UCSD-AML1 (cell line): ENCODE results near the gene CHST15.
"Not testable (repeated sequence)": the region's sequence is repeated elsewhere in the genome, so short reads cannot be mapped to it uniquely, and the experiment has no call there.

Source experiments
- DNase-seq: peaks from one replicate; lab custom pipeline; 2025; ENCODE audit not compliant: unreplicated experiment; lab: John Stamatoyannopoulos, UW

Gene CHST15

DNA sequence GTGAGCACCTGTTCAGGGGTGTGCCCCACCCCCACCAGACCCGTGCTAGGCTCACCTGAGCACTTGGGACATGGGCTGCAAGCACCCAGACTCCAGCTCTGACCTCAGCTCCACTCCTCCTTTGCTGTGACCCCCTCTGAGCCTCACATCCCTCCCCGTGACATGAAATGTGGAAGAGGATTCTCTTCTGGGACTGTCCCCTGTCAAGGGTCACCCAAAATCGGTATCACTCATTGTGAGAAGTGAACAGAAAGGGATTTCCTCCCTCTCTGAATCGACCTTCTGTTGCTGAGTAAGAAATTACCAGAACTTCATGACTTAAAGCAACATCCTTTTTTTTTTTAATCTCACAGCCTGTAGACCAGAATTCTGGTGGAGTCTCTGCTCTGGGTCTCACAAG, 6.2 kb upstream of the CHST15 start:
- DNase-seq: no peak

DNA sequence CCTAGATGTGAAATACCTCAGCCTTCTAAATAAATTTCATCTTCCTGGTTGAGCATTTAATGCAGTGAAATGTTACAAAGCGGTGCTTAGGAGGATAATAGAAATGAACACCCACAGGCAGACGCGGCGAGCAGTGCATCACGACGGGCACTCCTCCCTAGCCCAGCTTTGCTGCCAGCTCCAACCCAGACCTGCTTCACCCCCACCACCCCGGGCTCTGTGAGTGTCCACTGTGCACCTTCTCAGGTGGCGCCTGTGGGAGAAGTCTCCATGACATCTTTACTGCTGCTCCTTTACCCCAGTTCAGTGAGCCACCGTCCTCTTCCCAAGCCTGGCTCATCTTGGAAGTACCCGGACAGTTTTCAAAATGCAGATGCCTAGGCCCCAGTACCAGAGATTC, 5.2 kb upstream of the CHST15 start:
- no peak for DNase-seq

DNA sequence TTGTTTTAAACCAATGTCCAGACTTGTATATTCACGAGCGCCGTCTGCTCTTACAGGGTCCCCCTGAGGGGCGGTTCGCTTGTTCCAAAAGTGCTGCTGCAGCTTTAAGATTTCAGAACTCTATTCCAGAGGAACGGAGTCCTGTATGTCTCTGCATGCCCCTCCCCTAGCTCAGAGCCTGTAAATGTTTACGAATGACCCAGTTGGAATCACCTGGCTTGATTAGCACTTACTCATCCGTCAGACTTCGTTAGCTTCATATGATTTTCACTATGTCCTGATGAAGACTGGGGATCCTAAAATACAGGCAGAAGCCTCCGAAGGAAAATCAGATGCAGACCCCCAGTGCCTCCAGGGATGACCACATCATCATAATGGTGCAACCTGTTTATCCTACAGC, 4.5 kb upstream of the CHST15 start:
- DNase-seq: no peak

DNA sequence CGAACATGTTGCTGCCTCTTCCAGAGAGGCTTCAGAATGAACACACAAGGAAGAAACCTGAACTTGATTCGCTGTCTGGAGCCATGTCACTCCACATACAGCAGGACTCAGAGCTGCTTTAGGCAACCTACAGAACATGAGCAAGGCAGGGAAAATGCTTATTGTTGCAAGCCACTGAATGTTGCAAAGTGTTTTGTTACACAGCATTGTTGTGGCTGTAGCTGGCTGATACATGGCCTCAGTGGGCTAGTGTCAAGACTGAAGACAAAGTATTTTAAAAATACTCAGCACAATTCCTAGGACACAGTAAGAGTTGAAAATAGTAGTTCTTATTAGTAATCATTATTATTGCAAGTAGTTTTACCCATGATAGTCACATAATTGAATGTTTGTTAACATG, 3.1 kb upstream of the CHST15 start:
- DNase-seq: no peak

DNA sequence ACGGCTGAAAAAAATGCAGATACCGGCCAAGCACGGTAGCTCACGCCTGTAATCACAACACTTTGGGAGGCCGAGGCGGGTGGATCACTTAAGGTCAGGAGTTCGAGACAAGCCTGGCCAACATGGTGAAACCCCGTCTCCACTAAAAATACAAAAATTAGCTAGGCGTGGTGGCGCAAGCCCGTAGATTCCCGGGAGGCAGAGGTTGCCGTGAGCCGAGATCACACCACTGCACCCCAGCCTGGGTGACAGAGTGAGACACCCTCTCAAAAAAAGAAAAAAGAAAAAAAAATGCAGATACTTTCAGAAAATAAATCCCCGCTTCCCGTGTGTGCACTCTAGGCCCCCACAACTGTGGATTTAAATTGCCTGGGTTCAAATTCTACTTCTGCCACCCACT, 2.4 kb upstream of the CHST15 start:
- DNase-seq: not testable (repeated sequence)

DNA sequence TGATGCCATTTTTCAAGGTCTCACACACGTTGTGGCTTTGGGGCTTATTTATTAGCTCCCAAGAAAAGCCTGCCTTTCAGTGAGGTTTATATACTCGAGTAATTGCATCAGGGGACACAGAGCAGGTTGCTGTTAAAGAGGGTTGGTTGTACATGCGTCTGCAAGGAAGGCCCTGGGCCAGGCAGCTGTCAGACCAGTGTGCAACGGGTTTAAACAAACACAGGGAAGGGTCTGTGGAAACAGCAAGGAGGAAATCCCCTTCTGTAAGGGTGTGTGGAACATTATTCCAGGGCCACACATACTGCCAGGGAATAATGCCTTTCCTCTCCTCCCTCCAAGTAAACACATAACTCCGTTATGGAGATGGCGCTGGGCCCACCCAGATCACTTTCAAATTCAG, 1.7 kb upstream of the CHST15 start:
- DNase-seq: no peak

DNA sequence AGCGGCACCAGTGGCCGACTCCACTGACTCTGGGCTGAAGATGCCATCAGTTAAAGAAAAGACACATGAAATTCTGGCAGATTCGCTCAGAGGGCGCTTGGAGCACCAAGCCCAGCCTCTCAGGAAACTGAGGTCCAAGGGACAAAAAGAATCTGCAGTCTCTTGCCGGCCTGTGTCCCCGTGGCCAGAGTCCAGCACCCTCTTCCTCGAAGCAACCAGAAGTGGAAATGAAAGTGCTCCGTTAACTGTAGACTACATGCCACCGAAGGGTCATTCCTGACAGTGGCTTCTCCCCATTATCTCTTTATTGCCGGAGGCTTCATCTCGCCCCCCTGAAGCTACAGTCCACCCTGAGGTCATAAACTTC, 1.0 kb upstream of the CHST15 start:
- no peak for DNase-seq

DNA sequence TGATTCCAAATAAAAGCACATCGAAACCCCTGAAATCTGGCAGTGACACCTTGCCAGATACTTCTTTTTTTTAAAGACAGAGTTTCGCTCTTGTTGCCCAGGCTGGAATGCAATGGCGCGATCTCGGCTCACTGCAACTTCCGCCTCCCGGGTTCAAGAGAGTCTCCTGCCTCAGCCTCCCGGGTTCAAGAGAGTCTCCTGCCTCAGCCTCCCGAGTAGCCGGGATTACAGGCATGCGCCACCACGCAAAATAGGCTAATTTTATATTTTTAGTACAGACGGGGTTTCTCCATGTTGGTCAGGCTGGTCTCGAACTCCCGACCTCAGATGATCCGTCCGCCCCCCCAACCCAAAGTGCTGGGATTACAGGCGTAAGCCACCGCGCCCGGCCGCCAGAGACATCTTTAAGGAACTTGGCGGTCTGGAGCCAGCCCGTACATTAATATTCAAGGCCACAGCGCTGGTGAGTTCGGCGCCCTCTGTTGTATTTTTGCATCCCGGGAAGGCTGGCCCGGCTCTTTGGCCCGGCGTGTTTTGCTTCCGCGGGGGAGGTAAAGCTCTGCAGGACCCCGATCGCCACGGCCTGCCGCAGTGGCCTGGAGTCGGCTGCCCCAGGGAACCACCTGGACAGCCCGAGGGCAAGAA, 498 bp upstream of the CHST15 start:
- DNase-seq: not testable (repeated sequence)

DNA sequence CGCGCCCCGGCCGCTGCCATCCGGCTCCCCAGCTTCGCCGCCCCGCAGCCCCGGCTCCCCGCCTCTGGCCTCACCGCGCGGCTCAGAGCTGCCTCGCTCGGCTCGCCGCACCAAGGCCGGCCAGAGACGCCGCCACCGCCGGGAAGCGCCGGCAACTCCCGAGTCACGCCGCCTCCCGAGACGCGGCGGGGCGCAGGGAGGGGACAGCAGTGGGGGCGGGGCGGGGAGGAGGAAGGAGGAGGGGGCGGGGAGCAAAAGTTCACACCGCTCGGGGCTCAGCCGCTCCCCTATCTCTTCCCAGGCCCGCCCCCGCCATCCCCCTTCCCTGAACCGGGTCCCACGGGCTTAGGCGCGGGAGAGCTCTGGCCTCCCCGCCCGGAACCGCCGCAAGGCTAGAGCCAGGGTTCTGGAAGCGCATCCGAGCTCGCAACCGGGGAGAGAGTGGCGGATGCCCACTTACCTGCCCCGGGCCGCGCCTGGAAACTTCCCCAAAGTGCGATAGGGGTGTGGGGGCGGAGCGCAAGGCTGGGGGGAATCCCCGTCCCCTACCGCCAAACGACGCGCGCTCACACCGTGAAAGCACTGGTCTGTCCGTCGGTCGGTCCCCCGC, 1.0 kb downstream of the CHST15 start:
- no peak for DNase-seq

DNA sequence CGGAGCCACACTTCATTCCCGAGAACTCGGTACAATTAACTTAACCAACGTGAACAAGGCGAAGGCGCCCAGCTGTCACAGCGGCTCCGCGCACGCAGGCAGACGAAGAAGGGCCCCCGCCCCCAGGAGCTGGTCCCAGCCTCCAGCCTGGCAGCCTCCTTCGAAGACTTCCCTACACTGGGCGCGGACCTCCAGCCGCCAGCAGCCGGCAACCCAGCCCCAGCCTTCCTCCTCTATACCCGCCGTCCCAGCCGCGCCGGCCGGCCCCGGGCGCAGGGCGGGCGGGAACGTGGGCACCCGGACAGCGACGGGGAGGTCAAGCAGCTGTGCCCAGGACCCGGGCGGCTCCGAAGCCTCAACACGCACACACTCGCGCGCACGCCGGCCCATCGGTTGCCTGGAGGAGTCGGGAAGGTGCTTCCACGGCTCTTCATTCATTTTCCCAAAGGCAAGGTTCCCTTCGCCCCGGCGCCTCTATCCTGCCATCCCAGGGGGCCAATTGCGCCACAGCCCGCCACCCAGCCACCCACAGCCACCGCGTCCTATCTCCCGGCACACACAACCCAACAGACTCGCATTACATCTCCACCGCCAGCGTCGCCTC, 1.6 kb downstream of the CHST15 start:
- no peak for DNase-seq

DNA sequence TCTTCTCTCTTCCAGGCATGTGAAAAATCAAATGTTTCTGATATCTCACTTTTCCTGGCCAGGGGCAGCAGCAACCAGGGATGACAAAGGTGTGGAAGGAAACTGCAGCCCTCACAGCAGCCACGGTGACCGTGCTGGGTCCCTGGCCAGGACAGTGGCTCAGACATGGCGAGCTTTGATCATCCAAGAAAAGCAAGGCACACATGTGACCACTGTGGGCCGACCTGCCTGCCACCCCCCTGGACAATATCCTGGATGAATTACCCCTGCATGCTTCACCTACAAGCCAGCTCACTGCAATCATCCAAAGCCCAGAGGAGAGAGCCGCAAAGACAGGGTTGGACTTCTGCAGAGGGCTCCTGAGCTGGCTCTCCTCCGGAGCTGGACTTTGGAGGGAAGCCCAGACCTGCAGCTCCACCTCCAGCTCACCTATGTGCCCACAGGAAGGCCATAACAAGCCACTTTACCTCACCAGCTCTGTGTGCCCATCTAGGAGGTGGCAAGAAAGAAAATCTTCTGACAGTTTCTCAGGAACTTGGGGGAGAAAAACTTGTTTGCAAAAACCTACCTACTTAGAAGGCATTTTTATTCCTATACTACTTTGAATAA, 2.7 kb downstream of the CHST15 start:
- DNase-seq: no peak

DNA sequence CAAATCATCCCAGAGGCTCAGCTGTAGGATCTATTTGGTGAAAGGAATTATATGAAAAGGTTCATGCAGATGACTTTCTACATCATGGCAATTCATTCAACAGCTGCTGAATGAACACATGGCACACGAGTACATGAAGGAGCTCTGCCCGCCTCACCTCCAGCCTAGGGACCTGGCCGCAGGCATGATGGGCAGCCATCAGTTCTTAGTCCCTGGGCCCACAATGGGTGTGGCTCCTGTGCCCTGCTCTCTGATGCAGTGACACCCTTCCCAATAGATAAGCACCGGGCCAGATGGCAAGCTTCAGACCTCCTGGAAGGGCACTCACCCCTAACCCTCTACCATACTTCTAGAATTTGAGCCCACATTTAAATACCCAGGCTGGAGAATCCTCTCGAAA, 3.5 kb downstream of the CHST15 start:
- no peak for DNase-seq

DNA sequence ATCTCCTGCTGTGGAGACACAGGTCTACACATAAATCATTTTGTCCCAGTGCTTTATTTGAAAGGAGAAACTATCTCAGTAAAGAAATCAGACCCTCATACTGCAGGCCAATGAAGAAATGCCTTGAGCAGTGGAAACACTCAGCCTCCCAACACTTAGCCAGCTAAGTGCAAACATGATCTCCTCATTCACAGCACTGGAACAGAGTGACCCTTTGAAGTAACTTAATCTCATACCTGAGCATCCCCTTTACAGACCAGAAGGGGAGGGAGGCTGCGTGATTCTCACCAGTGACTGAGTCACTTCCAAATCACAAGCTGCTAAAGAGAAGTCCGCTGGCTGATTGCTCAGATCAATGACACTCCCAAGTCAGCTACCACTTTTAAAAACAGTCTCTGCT, 4.5 kb downstream of the CHST15 start:
- DNase-seq: no peak

DNA sequence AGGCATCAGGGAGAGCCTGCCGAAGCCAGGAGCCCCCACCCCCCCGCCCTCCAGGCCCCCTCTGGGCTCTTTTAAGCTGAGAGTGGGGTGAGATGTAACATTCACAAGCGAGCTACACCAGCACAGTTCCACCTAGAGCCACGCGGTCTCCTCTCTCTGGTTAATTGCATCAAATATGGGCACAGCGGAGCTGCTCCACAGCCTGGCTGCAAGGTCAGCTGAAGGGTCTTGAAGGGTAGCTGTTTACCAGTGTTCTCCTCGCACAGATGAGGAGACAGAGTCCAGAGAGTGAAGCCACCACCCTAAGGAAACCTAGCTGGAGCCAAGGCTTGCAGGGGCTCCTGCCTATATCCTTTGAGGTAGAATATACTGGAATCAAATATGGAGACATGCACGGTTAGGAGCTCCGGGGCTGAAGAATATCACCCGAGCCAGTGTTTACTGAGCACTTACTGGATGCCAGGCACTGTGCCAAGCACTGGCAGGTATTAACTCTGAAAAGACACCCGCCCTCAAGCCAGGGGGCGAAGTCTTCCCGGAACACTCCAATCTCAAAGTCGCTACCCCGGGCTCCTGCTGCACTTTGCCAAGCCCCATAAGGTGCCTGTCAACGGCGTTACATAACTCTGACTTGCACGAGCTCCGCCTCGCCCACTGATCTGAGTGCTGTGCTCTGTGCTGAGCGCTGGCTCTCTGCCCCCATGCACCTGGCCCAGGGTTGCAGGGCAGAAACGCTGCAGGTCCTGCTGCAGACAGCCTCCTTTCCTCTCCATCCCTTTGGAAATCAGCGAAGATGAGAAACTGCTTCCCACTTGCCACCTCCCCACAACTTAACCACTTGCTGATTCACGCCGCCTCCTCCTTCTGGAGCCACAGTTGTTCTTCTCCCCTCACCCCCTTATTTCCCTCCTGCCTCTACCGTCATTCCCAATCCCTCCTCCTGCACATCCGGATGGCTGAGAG, 5.4 kb downstream of the CHST15 start:
- no peak for DNase-seq

DNA sequence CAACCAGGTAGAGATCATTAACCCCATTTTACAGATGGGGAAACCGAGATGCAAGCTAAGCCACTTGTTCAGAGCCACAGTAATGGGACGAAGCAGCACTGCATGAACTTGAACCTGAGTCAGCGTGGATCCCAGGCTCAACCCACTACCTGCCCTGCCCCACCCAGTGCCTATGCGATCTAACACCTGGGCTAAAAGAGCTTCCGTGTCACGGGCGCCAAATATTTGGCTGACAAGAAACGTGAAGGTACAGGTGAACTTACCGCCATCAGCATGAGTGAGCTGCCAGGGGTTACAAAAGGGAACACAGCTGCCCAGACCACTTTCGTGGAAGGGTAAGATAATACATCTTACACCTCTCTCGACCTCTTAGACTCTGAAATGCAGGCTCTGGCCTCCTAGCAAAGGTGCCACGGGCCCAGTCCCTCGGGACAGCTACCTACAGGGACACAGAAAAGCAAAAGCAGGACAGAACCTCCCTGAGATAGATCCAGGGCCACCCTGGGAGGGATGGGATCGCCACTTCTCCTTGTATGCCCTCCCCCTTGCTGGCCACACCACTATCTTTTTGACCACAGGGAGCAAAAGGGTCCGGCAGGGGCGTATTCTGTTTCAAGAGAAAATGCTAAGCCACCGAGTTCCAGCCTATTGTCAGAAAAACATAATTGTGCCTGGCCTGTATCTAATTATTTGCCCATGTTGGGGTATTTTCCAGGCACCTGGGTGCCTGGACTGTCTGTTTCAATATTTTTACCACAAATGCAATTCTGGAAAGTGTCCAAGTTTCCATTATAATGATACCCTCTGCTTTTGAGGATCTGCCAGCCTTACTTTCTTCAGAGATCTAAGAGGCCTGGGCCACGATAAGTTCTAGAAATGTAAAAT, 6.4 kb downstream of the CHST15 start:
- no peak for DNase-seq

DNA sequence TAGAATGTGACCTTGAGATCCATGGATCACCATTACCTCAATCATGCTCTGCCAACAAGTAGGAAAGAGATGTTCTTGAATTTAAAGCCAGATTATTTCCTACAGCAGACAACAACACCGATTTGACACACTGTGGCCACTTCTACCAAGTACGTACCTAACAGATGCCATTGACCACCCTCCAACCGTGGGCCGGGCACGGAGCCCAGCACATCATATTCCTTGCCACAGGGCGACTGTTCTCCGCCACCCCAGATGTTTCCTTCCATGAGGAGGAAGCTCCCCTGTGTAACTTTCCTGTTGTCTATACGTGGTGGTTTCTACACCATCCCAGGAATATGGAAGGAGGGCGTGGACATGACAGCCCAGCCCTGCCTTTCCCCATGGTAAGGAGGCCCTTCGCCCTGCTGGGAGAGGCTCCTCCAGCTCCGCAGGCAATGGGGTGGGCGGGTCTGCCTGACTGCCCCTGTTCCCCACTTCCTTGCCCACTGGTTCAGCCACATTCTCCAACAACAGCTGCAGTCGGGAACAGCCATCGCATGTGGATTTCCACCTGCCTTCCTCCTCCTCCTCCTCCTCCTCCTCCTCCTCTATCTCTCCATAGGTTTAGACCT, 7.2 kb downstream of the CHST15 start:
- DNase-seq: no peak

DNA sequence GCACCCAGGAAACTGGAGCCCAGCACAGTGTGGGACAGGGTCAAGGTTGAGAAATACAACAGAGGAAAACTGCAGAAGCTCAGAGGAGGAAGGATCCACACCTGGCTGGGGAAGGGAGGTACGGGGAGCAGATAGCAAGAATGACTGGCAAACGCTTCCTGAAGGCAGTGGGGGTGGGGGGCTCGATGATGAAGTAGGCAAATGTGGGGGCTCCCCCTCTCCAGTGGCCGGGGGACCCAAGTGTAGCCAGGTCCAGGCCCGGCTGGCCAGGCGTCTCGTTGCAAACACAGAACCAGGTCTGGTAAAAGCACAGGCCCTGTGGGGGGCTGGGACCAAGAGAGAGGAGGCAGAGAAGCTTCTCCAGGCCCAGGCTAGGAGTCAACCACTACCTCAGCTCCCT, 7.7 kb downstream of the CHST15 start:
- no peak for DNase-seq

DNA sequence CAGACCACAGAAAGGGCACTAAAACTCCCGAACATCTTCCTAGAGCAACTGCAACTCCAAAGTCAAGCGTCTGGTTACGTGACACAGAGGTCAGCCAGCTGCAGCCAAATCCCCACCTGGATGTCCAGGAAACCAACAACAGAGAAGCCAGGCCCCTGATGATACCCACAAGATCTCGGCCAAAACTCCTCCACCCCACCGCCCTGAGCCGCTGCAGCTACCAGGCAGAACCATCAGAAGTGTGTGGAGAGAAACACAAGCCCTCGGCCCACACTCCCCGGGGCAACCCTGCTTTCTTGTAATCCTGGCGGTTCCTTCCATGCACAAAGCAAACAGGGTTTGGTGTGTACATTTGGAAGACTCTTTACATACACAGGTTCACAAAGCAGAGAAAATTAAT, 8.7 kb downstream of the CHST15 start:
- DNase-seq: no peak

DNA sequence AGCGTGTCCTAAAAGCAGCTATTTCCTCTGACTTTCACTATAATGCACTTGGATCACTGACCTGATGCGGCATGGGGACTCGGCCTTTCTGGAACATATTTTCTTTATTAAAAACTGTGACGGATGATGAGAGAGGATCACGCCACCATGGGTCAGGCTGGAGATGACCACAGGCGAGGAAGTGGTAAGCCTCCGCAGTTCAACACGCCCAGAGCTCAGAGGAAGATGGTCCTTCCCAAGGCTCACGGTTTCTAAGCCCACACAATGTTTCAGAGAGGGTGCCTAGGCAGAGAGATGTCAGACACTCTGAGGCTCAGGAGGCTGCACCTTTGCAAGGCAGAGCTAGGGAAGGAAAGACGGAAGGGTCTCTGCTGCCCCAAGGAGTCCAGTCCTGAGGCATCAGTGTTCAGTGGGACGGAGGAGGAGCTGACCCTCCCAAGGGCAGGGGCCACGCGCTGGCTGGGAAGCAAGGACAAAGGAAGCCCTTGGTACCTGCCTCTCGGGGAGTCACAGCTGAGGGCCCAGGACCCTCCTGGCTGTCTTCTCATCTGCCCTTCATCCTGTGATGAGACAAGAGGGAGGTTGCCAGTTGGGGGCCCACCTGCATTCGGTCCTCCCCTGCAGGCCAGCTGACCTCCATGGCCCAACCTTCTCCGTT, 9.5 kb downstream of the CHST15 start:
- no peak for DNase-seq
